ENCODE data around the gene GPR152.

DNA sequence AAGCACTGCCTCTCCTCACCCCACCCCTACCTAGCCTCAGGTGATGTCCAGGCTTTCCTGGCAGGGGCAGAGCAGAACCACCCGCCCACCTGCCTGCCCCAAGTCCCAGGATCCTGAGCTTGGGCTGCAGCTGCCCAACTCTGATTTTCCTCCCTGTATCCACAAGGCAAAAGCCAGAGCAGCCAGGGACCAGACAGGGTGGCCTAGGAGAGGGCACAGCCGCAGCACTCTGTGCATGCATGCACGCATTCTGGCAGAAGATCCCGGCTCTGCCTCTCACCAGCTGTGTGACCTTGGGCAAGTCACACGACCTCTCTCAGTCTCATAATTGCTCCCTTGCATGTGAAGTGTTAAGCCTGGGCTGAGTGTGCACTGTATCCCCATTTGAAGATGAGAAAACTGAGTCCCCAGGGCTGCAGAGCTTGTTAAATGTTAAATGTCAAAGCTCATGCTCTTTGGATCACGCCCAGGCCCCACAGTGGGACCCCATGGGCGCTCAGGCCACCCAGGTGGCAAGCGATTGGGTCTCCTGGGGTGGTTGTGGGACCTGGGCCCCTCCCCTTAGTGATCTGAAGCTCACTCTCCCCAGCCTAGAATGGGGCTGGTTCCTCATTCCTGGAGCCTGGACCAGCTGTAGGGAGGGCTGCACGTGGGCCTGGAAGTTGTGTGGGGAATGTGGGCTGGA is 39.9 kb downstream of the GPR152 start:
- TF ChIP-seq, protein P1, sequence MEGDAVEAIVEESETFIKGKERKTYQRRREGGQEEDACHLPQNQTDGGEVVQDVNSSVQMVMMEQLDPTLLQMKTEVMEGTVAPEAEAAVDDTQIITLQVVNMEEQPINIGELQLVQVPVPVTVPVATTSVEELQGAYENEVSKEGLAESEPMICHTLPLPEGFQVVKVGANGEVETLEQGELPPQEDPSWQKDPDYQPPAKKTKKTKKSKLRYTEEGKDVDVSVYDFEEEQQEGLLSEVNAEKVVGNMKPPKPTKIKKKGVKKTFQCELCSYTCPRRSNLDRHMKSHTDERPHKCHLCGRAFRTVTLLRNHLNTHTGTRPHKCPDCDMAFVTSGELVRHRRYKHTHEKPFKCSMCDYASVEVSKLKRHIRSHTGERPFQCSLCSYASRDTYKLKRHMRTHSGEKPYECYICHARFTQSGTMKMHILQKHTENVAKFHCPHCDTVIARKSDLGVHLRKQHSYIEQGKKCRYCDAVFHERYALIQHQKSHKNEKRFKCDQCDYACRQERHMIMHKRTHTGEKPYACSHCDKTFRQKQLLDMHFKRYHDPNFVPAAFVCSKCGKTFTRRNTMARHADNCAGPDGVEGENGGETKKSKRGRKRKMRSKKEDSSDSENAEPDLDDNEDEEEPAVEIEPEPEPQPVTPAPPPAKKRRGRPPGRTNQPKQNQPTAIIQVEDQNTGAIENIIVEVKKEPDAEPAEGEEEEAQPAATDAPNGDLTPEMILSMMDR (IDR thresholded peaks at IDR 0.05), result no peak
- TF ChIP-seq POLR2A (IDR thresholded peaks at IDR 0.05) (no peak), POLR2AphosphoS5 (IDR thresholded peaks at IDR 0.05; ENCODE audit: insufficient read depth in 1 of 2, low read depth in 1 of 2) (no peak)

All from vagina (tissue), 2 donors.